ENCODE results near the gene DENND6B. TPM values are rescaled to one million over a fixed set of nuclear protein-coding genes. Genes with fewer than 3 reads are reported as not detected.

DENND6B gene
- total RNA-seq, 1 experiment from 2014 or later, result 13.2 TPM

GRCh38 chr22:50310031-50310722 lies 16.6 kb downstream of the DENND6B start:
- Mint-ChIP-seq H3K4me3 (ENCODE audit: low read depth, unreplicated experiment) (no peak overlapping the region), H3K36me3 (ENCODE audit: insufficient read depth, unreplicated experiment) (peaks cover 50% of the 10 kb centered on the region), H3K4me1 (ENCODE audit: low read depth, unreplicated experiment) (peaks cover 9% of the 10 kb centered on the region), H3K27ac (ENCODE audit: unreplicated experiment) (no peak overlapping the region), H3K9me3 (ENCODE audit: low read depth, unreplicated experiment) (no peaks in the 10 kb centered on the region), H3K27me3 (ENCODE audit: unreplicated experiment) (no peaks in the 10 kb centered on the region)
- BruUV-seq (replicated peaks), result no TSS peak
- TF ChIP-seq, protein P1, sequence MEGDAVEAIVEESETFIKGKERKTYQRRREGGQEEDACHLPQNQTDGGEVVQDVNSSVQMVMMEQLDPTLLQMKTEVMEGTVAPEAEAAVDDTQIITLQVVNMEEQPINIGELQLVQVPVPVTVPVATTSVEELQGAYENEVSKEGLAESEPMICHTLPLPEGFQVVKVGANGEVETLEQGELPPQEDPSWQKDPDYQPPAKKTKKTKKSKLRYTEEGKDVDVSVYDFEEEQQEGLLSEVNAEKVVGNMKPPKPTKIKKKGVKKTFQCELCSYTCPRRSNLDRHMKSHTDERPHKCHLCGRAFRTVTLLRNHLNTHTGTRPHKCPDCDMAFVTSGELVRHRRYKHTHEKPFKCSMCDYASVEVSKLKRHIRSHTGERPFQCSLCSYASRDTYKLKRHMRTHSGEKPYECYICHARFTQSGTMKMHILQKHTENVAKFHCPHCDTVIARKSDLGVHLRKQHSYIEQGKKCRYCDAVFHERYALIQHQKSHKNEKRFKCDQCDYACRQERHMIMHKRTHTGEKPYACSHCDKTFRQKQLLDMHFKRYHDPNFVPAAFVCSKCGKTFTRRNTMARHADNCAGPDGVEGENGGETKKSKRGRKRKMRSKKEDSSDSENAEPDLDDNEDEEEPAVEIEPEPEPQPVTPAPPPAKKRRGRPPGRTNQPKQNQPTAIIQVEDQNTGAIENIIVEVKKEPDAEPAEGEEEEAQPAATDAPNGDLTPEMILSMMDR (IDR thresholded peaks at IDR 0.05; ENCODE audit: unreplicated experiment), result no peak
- intact Hi-C loops (cut with micrococcal nuclease; ENCODE audit: unreplicated experiment), result no loop called here
- CTCF ChIA-PET, result no interaction called here
- no peak for DNase-seq

GRCh38 chr22:50309601-50309991 lies 17.2 kb downstream of the DENND6B start:
- Mint-ChIP-seq H3K27ac (ENCODE audit: unreplicated experiment) (no peak overlapping the region), H3K4me1 (ENCODE audit: low read depth, unreplicated experiment) (peaks cover 15% of the 10 kb centered on the region), H3K36me3 (ENCODE audit: insufficient read depth, unreplicated experiment) (peaks cover 56% of the 10 kb centered on the region), H3K9me3 (ENCODE audit: low read depth, unreplicated experiment) (no peaks in the 10 kb centered on the region), H3K4me3 (ENCODE audit: low read depth, unreplicated experiment) (no peak overlapping the region), H3K27me3 (ENCODE audit: unreplicated experiment) (no peaks in the 10 kb centered on the region)
- TF ChIP-seq, protein P1 (IDR thresholded peaks at IDR 0.05; ENCODE audit: unreplicated experiment), result no peak
- CTCF ChIA-PET, result no interaction called here
- no TSS peak for BruUV-seq (replicated peaks)
- no peak for DNase-seq
- intact Hi-C loops (cut with micrococcal nuclease; ENCODE audit: unreplicated experiment), result no loop called here

- no peak for DNase-seq
- CTCF ChIA-PET, result no interaction called here
- Mint-ChIP-seq H3K27ac (ENCODE audit: unreplicated experiment) (peak overlapping the region; percentile 24), H3K4me1 (ENCODE audit: low read depth, unreplicated experiment) (peaks cover 20% of the 10 kb centered on the region), H3K9me3 (ENCODE audit: low read depth, unreplicated experiment) (no peaks in the 10 kb centered on the region), H3K36me3 (ENCODE audit: insufficient read depth, unreplicated experiment) (peaks cover 58% of the 10 kb centered on the region), H3K27me3 (ENCODE audit: unreplicated experiment) (no peaks in the 10 kb centered on the region), H3K4me3 (ENCODE audit: low read depth, unreplicated experiment) (no peak overlapping the region)
- intact Hi-C loops (cut with micrococcal nuclease; ENCODE audit: unreplicated experiment), result no loop called here
- TF ChIP-seq, protein P1 (IDR thresholded peaks at IDR 0.05; ENCODE audit: unreplicated experiment), result no peak
- BruUV-seq (replicated peaks), result no TSS peak
Measured at GRCh38 chr22:50308986-50309600, 17.7 kb downstream of the DENND6B start.

DNA sequence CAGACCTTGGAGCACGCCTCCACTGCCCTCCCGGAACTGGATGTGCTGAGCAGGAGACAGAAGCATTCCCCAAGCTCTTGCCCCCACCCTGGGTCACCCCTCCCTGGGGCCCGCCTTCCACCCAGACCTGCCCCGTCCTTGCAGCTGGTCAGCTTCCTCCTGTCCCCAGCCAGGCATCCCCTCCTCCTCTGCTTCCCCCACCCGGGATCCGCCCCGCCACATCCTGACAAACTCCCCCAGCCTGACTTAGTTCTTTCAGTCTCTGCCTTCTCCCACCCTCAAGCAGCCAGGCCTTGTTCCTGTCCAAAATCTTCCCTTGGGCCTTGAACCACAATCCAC lies 18.2 kb downstream of the DENND6B start:
- H3K4me3 Mint-ChIP-seq (ENCODE audit: low read depth, unreplicated experiment), result no peak overlapping the region
- BruUV-seq (replicated peaks), result no TSS peak
- H3K36me3 Mint-ChIP-seq (ENCODE audit: insufficient read depth, unreplicated experiment), result peaks cover 58% of the 10 kb centered on the region
- peak overlapping the region; percentile 24 for H3K27ac Mint-ChIP-seq (ENCODE audit: unreplicated experiment)
- H3K4me1 Mint-ChIP-seq (ENCODE audit: low read depth, unreplicated experiment), result peaks cover 25% of the 10 kb centered on the region
- no peak for DNase-seq
- CTCF ChIA-PET, result no interaction called here
- no peaks in the 10 kb centered on the region for H3K9me3 Mint-ChIP-seq (ENCODE audit: low read depth, unreplicated experiment)
- intact Hi-C loops (cut with micrococcal nuclease; ENCODE audit: unreplicated experiment), result no loop called here
- H3K27me3 Mint-ChIP-seq (ENCODE audit: unreplicated experiment), result no peaks in the 10 kb centered on the region
- TF ChIP-seq, protein P1 (IDR thresholded peaks at IDR 0.05; ENCODE audit: unreplicated experiment), result no peak

Measured in Calu3 (cell line).